Measurements from ENCODE around the gene STK32C.

Gene STK32C

DNA sequence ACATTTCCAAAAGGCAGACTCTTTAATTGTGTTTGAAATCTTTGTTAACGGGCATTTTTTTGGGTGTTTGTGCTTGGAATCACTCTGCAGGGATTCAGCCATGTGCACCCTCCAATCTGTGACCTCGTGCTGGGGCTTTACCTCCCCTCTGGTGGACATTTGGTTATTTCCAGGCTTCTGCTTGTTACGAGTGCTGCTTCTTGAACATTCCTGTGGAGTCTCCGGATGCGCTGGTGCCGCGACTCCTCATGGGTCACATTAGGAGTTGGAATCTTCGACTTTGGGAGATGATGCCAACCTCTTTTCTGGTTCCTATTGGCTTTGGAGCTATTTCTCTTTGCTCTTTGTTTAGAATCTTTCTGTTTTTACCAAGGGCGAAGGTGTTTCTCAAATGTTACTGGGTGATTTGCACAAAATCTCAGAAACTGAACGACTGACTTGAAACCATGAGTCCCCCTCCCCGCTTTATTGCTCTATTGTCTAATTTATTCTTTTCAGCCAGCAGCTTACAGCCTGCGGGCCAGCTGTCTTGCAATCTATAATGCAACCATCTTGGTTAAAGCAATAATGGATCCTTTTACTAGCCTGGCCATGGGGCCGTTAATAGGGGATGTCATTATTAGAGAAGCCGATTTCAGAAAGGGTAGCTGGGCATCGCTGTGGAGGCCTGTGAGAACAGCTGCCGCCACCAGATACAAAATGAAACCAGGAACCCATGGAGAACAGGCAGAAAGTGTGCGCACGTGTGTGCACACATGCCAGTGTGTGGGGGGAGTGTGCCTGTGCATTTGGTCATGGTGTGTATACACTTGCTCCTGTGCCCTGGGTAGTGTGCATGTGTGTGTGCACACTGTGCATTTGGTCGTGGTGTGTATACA, 130.9 kb downstream of the STK32C start:
- in situ Hi-C loops (cut with MboI; ENCODE audit: low sequenced_read_pairs): no loop called here

DNA sequence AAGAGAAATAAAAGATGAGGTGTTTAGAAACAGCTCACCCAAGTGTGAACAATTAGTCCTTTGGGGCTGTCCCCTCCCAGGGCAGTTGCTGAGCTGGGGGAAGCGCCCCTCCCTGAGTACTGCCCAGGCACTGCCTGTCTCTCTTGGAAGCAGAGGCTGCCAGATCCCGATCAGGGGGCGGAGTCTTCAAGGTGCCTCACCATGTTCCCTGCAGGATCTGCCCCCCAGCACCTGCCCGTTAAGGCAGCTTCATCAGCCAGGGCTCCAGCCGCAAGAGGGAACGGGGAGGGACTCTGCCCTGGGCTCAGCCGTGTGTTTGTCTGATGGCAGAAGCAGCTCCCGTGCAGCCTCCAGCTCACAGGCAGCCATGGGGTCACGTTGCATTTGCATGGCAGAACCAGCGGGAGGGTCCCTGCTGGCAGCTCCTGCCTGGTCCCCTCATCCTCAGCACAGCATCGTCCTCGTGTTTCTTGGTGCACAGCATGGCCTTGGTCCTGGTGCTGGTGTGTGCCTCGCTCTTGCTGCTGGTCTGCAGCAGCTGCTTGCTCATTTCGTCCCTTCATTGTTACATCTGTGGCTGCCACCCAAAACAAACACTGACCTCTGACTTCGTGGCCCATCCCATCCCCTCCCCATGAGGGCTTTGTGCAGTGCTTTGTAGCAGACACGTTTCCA, 131.7 kb downstream of the STK32C start:
- in situ Hi-C loops (cut with MboI; ENCODE audit: low sequenced_read_pairs): no loop called here

DNA sequence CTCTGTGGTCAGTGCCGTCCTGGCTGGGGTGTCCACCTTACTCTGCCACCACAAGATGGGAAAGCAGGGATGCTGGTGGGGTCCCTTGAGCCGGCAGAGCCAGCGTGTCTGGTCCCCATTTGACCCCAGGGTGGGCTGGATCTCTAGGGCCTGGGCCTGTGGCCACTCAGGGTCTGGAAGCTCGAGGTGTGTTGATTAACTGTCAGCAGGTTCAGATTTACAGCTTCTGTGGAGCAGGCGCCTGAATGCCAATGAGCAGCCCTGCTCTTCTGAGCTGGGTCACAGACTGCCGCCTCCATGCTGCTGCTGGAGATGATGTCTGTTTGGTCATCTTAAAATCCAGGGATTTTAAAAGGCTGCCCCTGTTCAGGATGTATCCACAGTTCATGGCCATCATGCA, 132.3 kb downstream of the STK32C start:
- in situ Hi-C loops (cut with MboI; ENCODE audit: low sequenced_read_pairs): no loop called here

DNA sequence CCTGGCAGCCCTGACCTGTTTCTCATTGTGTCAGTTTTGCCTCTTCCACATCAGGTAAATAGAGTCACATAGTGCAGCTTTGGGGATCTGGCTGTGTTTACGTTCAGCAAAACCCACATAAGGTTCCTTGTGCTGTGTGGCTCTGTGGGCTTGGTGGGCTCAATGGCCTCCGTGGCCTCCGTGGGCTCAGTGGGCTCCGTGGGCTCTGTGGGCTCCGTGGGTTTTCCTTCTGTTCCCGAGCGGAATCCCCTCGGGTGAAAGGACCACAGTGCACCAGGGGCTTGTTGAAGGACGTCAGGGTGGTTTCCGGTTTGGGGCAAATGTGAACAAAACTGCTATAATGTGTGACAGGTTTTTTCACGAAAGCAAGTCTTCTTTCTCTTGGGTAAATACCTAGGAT, 133.5 kb downstream of the STK32C start:
- in situ Hi-C loops (cut with MboI; ENCODE audit: low sequenced_read_pairs): no loop called here

DNA sequence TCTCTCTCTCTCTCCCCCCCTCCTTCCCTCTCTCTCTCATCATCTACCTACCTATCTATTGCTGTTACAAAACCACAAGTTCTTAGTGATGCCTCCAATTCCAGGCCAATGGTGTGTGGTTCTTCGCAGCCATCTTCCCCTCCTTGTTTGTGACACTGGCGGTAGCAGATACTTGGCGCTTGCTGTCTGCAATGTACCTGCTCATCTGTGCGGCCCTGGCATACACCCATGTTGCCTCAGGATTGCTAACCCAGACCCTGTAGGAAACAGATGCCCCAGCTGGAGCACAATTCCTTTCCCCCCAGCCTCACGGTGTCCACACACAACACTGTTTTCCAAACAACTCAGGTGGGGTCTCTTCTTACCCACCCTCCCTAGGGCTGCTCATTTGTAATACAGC, 134.6 kb downstream of the STK32C start:
- in situ Hi-C loops (cut with MboI; ENCODE audit: low sequenced_read_pairs): no loop called here

DNA sequence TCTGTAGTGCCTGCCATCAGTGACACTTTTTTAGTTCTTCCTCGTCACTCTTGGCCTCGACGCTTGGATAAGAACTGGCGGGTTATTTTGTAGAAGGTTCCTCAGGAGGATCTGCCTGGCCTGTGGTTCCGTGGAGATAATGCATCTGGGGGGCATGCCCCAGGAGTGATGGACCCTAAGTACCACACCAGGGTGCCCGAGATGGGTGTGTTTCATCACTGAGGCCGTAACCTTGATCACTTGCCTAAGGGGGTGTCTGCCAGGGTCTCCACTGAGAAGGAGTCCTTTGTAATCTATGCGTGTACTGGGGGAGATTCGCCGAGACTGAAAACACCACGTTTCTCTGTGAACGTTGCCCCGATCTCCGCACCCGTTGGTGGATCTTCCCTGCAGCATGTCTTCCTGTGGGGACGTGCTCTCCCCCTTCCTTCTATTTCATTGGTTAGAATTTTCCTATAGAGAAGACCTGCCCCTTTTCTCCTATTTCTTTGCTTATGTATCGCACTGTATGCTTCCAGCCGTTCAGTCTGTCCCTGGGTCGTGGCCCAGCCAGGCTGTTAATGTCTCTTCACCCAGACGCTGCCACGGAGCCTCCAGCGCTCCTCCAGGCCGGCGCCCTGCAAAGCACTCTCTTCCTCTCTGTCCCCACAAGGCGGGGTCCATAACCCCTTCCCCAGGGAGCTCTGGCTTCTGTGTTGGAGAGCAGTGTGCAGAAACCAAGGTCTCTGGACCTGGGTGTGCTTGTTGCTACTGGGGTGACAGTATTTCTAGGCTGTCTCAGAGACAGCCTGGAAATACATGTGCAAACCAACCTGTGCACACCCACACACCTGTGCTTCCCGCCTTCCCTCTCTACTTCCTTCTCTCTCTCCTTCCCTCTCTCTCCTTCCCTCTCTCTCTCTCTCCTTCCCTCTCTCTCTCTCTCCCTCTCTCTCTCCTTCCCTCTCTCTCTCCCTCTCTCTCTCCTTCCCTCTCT, 135.4 kb downstream of the STK32C start:
- in situ Hi-C loops (cut with MboI; ENCODE audit: low sequenced_read_pairs): no loop called here

DNA sequence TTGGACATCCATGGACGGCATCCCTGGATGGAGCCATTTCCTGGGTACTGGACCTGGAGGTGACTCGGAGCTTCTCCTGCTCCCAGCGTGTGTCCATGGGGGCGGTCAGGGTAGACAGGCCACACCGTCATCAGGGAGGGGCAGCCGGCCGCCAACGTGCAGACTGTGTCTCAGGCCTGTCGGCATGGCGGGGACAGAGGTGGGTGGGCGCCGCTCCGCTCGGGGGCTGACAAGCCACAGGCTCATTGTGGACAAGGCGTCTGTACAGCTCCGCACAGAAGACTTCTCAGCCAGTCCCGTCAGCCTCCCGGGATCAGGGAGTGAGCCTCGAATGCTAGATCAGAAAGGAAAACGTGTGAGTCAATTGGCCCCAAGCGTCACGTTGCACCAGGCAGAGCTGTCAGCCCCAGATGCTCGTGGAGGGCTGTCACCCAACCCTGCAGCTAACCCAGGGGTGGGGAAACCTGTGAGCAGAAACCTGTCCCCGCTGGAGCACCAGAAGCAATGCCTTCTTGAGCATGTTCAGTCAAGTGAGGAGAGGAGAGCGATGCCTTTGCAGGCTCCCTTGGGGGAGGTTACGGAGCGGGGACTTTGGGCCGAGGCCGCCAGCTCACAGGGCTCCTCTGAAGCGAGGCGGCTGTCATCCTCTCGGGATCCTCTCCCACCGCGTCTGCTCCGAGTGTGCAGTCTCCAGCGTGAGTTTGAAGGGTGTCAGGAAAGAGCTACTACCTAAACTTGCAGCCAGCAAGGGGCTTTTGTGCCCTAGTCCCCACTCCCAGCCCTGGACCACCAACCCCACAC, 137.0 kb downstream of the STK32C start:
- in situ Hi-C loops (cut with MboI; ENCODE audit: low sequenced_read_pairs): no loop called here

DNA sequence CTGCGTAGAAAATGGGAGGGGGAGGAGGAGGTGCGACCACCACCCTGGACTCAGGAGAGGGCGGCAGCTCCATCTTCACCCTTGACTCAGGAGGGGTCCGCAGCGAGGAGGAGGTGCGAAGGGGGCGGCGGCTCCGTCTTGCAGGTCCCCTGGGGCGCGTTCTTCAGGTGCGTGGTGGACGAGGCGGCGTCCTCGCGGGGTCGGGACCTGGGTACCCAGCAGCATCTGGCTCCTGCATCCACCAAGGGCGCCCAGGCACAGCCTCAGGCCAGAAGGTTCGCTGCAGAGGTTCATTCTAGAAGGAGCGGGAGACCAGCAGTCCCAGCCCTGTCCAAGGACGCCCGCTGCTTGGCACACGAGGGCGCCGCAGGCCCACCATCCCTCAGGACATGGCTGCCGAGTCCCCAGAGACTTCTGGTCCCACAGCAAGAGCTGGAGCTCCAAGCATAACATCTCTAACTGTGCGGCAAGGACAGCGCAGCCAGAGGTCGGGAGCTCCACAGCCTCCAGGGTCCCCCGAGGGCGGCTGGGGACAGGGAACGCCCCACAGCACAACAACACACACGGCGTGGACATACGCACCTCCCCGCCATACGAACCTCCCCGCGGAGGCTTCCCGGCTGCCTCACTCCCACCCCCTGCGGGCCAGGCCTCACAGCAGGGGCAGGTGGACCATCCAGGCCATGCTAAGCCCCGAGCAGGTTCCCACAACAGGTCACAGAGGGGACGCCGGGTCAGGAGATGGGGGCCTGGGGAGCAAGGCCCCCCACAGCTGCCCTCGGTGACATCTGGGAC, 137.8 kb downstream of the STK32C start:
- in situ Hi-C loops (cut with MboI; ENCODE audit: low sequenced_read_pairs): no loop called here

DNA sequence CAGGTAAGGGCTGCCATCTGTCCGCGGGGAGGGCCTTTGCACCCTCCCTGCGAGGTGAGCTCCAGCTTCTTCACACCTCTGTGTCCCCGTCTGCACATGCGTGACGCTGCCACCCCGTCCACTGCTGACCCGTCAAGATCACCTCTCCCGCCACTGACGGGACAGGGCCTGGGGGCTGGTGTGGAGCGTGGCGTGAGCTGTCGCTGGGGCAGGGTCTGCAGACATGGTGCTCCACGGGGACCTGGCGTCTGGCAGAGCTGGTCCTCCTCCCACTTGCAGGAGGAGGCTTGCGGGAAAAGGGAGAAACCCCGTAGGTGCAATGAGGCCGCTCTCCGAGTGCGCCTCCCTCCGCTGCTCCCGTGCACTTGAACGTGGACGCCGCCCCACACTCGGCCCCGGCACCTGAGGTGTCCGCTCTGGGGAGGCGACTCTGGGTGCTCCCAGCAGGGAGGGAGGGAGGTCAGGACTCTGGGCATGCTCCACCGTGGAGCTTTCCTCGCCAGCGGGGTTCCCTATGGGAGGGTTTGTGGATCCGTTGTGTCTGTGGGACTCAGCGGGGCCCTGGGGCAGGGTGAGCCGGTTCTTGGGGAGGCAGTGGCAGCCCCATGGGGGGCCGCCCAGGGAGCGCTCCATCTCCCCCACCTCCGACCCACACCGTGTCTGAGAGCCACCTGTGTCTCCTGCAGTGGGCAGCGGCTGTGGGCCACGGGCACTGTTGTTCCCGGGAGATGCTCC, 138.6 kb downstream of the STK32C start:
- in situ Hi-C loops (cut with MboI; ENCODE audit: low sequenced_read_pairs): no loop called here

DNA sequence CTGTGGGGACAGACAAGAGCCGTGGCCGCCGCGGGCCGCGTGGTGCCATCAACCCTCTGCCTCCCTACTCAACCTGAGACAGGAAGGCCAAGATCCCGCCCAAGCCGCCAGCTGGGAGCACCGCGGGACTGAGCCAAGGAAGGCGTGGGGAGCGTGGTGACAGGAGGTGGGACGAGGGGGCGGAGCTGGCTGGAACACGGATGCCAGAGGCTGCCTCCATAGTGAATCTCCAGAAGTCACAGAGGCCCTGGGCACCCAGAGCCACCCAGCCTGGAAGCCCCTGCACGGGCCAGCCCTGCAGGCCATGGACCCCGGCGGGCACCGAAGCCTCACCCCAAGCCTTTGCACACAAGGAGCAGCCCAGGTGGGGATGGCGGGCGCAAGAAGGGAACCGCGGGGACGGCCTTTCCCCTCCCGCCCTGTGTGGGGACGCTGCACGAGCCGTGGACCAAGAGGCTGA, 139.1 kb downstream of the STK32C start:
- in situ Hi-C loops (cut with MboI; ENCODE audit: low sequenced_read_pairs): no loop called here

DNA sequence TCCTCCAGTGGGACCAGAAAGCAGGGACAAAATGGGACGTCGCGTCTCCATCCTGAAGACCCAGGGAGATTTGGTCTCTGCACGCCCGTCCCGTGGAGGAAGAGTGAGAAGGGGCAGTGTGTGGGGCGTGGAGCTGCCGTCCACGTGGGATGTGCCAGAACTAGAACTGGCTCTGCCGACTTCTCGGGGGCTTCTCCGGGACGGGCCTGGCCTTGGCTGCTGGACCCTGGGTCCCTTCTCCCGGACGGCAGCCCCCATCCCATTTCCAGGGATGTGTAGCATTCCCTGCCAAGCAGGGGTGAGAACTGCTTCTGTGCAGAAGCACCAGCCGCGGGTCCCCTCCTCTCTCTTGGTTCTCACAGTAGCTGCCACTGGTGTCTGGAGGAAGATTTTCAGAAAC, 139.8 kb downstream of the STK32C start:
- in situ Hi-C loops (cut with MboI; ENCODE audit: low sequenced_read_pairs): no loop called here

DNA sequence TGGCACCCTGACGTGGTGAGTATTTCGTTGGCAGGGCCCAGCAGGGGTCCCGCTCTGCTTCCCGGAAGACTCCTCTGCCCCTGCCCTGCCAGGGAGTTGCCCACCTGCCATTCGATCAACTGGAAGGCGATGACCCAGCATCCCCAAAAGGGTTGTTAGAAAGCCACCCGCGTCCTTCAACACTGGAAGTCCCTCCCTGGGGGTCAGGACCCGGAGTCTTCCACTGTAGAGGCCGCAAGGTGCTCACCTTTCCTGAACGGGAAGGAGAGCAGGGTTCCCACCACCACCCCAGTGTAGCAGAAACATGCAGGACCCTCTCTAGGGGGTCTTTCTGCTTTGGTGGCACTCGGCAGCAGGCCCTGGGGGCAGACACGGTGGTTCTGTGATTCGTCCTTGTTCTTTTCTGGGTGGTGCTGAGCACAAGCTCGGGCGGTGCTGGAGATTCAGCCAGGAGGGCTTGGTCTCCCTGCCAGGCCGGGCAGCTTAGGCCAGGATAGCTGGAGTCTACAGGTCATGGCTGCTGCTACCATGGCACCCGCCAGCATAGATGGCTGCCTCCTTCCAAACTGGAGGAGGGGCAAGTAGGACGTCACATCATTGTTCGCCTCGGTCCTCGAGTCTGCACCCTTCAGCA, 140.6 kb downstream of the STK32C start:
- in situ Hi-C loops (cut with MboI; ENCODE audit: low sequenced_read_pairs): no loop called here

DNA sequence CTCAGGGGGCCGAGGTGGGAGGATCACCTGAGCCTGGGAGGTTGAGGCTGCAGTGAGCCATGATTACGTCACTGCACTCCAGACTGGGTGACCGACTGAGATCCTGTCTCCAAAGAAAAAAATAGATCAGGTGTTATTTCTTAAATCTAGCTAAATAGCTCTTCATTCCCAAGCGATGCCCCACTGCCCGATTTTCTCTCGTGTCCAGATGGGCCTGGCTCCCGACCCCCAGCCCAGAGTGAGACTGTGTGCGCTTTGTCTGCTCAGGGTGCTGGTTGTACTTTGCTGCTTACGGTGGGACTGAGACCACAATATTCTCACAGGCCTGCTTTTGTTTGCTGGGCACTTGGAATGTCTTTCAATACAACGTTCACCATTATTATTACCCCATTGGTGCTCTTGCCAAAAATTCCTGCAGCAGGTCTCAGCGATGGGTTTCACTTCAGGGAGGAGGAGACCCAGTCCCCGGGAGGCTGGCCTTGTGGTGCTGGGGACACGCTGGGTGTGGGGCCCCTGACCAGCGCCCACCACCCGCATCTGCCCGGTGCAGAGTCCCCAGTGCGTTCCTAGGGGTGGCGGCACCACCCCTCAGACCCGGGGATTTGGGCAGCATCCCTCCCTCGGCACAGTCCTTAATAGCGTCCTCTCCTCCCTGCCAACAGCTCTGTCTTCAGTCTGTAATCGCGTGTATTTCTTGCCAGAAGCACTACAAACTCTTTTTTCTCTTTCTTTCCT, 141.4 kb downstream of the STK32C start:
- in situ Hi-C loops (cut with MboI; ENCODE audit: low sequenced_read_pairs): no loop called here

DNA sequence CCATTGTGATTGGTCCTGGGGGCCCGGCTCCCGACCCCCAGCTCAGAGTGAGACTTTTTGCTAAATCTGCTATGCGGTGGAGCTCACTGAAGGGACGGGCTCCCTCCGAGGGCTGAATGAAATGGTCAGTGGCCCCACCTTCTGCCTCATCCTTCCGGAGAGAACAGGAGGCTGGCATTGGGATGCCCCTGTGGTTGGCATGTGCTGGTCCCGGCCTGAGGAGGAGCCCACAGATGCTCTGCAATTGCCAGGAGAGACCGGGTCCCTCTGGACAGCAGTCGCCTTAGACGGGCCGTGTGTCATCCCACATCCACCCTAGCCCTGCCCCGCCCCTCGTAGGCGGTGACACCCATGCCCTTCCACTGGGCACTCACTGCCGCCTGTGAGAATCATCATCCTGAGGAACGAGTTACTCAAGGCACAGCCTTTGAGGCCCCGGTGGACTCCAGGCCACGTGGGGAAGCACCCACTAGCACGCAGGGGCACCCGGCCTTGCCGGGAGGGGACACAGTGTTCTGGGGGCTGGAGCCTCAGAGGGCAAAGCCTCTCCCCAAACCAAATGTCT, 142.3 kb downstream of the STK32C start:
- in situ Hi-C loops (cut with MboI; ENCODE audit: low sequenced_read_pairs): no loop called here

DNA sequence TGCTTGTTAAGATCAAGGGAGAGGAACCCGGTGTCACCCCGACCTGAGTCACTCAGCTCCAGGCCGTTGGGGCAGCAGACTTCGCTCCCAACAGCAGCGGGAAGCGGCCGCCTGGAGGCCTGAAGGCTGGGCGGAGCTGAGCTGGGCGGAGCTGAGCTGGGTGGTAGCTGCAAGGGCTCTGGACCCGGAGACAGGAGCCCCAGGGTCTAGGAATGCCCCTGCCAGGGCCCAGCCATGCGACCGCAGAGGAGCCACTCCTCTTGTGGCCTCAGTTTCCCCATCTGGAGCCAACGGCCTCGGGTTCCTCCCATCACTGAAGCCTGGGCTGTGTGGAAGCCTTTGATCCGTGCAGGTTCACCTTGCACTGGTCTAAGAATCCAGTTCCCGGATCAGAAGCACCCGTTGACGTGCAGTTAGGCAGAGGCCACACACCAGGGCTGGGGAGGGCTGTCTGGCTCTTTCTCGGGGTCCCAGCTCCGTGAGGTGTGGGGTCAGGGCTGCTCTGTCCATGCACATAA, 142.9 kb downstream of the STK32C start:
- in situ Hi-C loops (cut with MboI; ENCODE audit: low sequenced_read_pairs): no loop called here

DNA sequence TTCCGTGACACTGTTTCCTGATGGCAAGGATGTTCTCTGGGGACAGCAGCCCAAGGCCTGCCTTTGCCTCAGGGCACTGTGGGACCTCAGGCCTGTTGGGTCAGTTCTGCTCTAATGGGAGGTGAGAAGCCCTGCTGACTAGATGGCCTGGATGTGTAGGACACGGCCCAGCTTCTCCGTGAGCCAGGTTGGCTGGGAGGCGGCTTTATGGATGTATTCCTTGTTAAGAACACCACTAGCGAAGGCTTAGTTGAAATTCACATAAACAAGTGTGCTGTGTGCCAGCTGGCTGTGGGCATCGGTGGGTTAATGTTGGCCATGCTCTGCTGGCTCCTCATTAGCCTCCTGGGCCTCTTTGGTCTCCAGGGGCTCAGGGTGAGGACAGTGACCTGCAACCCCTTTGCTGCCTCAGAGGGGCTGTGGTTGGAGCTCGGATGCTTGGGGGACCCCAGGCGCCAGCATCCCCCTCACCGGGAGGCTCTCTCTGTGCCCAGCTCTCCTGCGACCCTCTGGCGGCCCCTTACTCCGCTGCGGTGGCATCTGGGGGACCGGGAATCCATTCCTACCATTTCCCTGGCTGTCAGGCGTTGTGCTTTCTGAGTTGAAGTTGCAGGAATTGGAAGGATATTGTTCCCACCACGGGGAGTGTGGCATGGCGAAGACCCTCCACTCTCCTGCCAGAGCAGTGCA, 143.8 kb downstream of the STK32C start:
- in situ Hi-C loops (cut with MboI; ENCODE audit: low sequenced_read_pairs): no loop called here
